Epithelial cell of proximal tubule (primary cell): ENCODE results near the gene ZNF212. TPM values are rescaled to one million over a fixed set of nuclear protein-coding genes. Genes with fewer than 3 reads are reported as not detected.

Experiments used
- DNase-seq: peaks from one replicate; pipeline ENCODE4 v3.0.0-alpha.2; 2011; ENCODE audit warnings: low read depth
- H3K4me3 ChIP-seq: 2 replicates; pipeline ENCODE4 v1.5.1; 2011; ENCODE audit warnings: low read depth, mild to moderate bottlenecking, low read length
- CTCF ChIP-seq: conservative IDR thresholded peaks from 2 replicates; pipeline ENCODE4 v1.5.1; 2012; ENCODE audit warnings: low read depth, mild to moderate bottlenecking, low read length
- total RNA-seq: library from RNA; depleted of rRNA; stranded (reverse); fragments of >200 nt; gene quantifications from 2 replicates; pipeline ENCODE4 v1.2.3, GENCODE V29; 2015

ZNF212 gene
- total RNA-seq, 1 donor from 2014 or later, result 4.7 TPM

- no peak for DNase-seq
- H3K4me3 ChIP-seq, result no peak overlapping the region
- no peak for TF ChIP-seq CTCF
Observed at GRCh38 chr7:149295481-149295850, 56.0 kb downstream of the ZNF212 start.

GRCh38 chr7:149296368-149296767 is 56.9 kb downstream of the ZNF212 start:
- no peak for TF ChIP-seq CTCF
- no peak overlapping the region for H3K4me3 ChIP-seq
- no peak for DNase-seq

- no peak for TF ChIP-seq CTCF
- H3K4me3 ChIP-seq, result no peak overlapping the region
- DNase-seq, result no peak
Observed at GRCh38 chr7:149297034-149297755, 57.7 kb downstream of the ZNF212 start.

GRCh38 chr7:149300620-149301285 is 61.3 kb downstream of the ZNF212 start:
- no peak for TF ChIP-seq CTCF
- no peak for DNase-seq

GRCh38 chr7:149302222-149302621 is 62.8 kb downstream of the ZNF212 start:
- no peak overlapping the region for H3K4me3 ChIP-seq
- DNase-seq, result no peak
- no peak for TF ChIP-seq CTCF

More at GRCh38 chr7:149300620-149301285, 61.3 kb downstream of the ZNF212 start:
- H3K4me3 ChIP-seq, result no peak overlapping the region

- TF ChIP-seq CTCF, result no peak
Observed at GRCh38 chr7:149302865-149303264, 63.4 kb downstream of the ZNF212 start.

More at GRCh38 chr7:149302865-149303264, 63.4 kb downstream of the ZNF212 start:
- H3K4me3 ChIP-seq, result no peak overlapping the region
- no peak for DNase-seq
